GM18907 (cell line): ENCODE data around the gene COPZ1.
"Not testable (repeated sequence)": the region's sequence is repeated elsewhere in the genome, so short reads cannot be mapped to it uniquely, and the experiment has no call there.

ENCODE experiments used
- ATAC-seq: cut with Tn5 transposase; IDR thresholded peaks from one replicate; pipeline ENCODE4 v1.9.1; 2021; ENCODE audit warnings: mild to moderate bottlenecking, moderate library complexity; ENCODE audit not compliant: unreplicated experiment

Gene COPZ1

DNA sequence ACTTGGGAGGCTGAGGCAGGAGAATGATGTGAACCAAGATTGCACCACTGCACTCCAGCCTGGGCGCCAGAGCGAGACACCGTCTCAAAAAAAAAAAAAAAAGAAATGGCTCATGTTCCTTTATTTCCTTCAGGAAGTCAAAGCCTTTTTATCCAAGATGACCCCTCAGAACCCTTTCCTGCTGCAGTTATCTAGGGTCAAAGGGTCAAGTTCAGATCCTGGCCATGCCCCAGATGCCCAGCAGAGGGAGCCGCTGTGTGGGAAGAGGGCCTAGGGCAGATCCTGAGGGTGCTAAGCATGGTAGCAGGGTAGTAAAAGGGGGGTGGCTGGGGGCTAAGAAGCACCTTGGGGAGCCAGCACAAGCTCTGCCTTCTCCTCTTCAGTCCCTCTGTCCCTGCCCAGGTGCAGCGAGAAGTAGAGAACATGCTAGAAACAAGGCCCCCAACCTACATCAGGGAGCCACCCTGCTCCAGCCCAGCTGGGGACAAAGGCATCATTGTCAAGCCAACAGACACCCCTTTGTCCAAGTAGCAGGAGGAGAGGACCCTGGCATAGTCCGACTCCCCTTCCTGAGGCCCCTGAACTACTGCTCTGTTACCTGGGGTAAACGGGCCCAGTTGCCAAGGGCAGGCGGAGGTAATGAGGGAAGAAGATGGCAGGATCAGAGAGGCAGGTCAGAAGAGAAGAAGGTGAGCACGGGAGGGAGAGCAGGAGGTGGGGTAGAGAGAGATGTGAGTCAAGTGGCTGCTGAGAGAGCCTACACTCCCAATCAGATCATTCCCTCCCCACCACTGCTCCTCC, 30.6 kb upstream of the COPZ1 start:
- ATAC-seq: no peak

DNA sequence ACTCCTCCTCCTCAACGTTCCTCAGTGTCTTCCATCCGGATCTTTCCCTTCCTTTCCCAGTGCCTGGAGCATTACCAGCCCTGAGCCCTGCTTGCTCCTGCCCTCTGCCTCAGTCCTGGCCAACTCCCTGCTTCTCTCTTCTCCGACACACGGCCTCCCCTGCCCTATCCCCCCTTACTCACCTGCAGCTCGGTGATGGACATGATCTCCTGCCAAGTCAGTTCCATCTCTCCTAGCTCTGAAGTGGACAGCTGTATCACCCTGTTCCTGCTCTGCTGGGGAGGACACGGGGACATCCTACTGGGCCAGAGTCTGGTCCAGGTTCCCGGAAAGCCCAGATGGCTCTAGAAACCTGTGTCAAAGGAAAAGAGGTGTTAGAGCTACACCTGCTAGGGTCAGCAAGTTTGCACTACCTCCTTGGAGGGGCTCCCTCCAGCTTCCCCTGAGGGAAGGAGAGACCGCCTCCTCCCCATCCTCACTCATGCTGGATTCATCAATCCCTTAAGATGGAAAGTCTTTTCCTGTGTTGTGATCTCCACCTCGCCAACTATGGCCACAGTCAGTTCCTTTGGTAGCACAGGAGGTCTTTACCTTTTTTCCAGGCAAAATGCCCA, 29.9 kb upstream of the COPZ1 start:
- no peak for ATAC-seq

DNA sequence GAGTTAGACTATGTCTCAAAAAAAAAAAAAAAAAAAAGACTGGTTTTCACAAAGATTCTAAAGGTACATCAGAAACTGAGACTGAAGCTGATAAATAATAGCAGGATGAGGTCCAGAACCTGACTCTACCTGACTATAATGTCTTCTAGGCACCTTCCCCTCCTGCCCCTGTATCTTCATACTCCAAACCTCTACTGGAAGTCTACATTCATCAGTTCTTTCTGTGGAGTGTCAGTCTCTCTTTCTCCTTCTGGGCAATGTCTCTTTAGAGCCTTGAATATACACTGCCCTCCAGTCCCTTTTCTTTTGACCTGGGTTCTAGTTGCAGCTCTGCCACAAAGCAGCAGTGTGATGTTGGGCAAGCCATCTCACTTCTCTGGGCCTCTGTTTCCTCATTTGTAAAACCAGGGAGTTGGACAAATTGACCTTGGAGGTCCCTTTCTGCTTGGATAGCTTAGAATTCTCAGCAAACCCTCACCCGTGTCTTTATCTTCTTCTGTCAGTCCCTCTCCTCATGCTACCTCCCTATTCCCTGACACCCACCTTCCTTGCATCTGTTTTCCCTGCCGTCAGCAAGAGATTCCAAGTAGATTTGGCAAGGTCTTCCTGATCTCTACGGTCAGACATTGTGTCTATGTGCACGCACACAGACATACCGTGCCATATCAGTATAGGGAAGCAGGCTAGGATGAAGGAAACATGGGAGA, 28.4 kb upstream of the COPZ1 start:
- no peak for ATAC-seq

- no peak for ATAC-seq
These were observed 26.0 kb upstream of the COPZ1 start for GRCh38 chr12:54298904-54299303.

DNA sequence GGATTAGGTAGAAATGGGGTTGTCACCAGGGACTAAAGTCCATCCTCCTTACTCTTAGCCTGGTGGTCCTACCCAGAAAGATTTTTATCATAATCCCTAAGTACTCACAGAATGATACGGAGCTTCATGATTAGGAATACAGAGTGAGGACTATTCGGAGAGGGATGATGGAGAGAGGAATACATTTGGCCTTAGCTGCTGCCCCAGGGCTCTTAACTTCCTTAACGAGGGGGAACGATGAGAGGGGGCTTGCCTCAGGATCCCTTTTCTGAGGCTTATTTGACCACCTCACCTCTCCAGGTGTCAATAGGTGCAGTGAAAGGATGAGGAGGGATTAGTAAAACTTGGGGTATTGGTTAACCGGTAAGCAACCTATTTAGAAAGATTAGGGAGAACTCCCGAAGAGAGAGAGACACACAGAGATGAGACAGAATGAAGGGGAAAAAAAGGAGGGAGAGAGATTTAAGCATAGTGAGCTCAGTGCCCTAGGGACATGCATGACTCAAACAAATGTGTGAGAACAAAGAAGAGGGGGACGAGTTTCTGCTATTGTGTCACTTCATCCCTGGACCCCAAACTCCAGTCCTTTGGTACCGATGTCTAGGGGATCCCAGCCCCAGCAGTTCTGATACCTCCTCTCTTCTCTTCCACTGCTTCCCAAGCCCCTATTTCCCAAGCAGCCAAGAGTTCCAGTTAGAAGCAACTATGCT, 25.3 kb upstream of the COPZ1 start:
- ATAC-seq: no peak

DNA sequence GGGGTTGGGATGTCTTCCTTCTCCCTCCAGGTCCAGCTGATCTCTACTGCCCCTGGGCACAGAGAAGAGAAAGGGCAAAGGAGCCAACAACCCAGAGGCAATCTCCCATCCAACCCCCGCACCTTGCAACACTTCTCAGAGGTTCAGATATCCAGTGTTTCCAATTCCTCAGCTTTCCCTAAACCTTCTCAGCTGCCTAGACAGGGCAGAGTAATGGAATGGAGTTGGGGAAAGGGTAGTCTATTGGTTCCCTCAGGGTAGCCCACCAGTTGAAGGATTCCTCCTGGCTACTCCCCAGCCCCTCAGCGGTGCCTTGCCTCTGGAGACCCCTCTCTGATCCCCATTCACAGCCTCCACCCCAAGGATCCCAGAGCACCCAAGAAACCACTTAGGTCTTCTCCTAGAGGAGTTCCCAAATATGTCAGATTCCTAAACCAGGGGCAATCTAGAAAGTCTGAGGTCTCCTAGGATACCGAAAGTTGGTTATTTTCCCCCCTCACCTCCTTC, 24.7 kb upstream of the COPZ1 start:
- no peak for ATAC-seq

GRCh38 chr12:54300732-54301427, 24.1 kb upstream of the COPZ1 start, which contains the start of gene NFE2:
TSS of gene NFE2 (minus strand) at chr12:54301015. CDS start at chr12:54295248, 5,767 bp downstream.
- ATAC-seq: no peak

GRCh38 chr12:54301428-54302048, 23.4 kb upstream of the COPZ1 start:
- no peak for ATAC-seq

- no peak for ATAC-seq
These were observed 21.3 kb upstream of the COPZ1 start for GRCh38 chr12:54303640-54304039.

GRCh38 chr12:54304187-54304810, 20.6 kb upstream of the COPZ1 start:
- no peak for ATAC-seq

DNA sequence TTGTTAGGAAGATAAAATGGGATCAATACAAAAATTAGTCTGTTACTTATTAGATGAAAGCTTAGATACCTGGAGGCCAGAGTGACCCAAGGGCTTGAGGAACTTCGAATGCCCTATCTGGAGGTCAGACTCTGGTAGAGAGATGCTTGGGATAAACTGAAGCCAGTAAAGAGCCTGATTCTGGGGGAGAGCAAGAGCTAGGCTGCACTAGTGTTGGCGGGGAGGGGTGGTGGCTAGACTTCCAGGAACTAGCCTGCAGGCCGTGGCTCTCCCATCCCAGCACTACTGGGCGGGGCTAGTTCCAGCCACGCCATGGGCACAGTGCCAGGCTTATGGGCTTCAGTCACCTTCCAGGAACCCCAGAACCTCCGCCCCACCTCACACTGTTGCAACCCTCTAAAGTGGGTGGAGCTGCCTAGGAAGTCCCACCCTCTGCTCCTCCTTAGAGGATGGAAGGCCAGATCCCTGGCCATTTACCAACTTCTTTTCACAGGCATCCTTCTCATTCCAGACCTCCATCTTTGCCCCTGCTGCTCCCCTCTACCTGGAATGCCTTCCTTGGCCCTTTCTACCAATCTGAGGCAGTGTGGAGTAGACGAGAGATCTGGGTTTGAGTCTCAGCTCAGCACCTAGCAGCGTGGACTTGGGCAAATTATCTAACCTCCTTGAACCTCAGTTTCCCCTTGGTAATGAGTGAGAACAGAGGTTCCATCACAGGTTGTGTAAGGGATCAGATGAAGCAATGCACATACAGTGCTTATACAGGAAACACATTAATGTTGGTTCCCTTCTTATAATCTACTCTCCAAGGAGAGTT, 17.8 kb upstream of the COPZ1 start:
- ATAC-seq: no peak

GRCh38 chr12:54311051-54311450, 13.9 kb upstream of the COPZ1 start:
- ATAC-seq: no peak

GRCh38 chr12:54312309-54312708, 12.6 kb upstream of the COPZ1 start:
- not testable (repeated sequence) for ATAC-seq

- ATAC-seq: no peak
These were observed 3.6 kb upstream of the COPZ1 start for GRCh38 chr12:54321363-54321762.

- ATAC-seq: not testable (repeated sequence)
These were observed 645 bp downstream of the COPZ1 start for GRCh38 chr12:54325442-54326109.

GRCh38 chr12:54328595-54329337, 3.8 kb downstream of the COPZ1 start:
- no peak for ATAC-seq

DNA sequence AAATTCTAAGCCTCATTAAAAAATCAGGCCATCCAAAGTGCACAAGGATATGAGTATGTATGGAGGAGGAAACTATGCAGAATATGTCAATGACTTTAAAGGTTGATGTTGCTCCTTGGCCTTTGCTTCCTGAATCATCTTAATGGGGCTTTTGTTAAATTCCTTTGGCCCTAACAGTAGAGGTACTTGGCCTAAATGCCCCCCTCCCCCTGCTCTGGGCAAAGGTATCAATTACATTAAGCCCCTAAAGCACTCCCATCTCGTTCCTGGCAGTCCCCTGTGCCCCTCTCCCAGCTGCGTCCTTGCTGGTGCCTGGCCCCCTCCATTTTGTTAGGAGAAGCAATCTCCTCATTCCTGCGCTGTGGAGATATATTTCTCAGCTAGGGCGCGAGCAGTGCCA, 4.8 kb downstream of the COPZ1 start:
- no peak for ATAC-seq
